HepG2 (cell line): ENCODE data around the gene ALG14. TPM values are rescaled to one million over a fixed set of nuclear protein-coding genes. Genes with fewer than 3 reads are reported as not detected.

Experiments used
- ATAC-seq: fragments of 200-7000 bp; cut with Tn5 transposase; 3 replicates; pipeline ENCODE4 v1.9.1; 2020; ENCODE audit warnings: mild to moderate bottlenecking, moderate library complexity
- BruUV-seq: library from RNA; stranded (reverse); fragments of 400-500 nt; replicated peaks from 2 replicates; lab custom pipeline; 2021; lab: Mats Ljungman, UMichigan
- CTCF ChIA-PET: fragments of 300-600 bp; formaldehyde crosslinking; extraction: SDS; loops from one replicate; lab custom pipeline; 2021; ENCODE audit warnings: low total read pairs, inconsistent platforms, low intra/inter-chr PET ratio; lab: Yijun Ruan, JAX
- POLR2A ChIA-PET: fragments of 350-600 bp; sonication (Branson Sonifier 250); formaldehyde crosslinking; loops from one replicate; lab custom pipeline; 2020; ENCODE audit warnings: antibody characterized with exemption, inconsistent platforms; lab: Yijun Ruan, JAX
- DNase-seq: peaks from one replicate; pipeline ENCODE4 v3.0.0-alpha.2; 2015; ENCODE audit warnings: low spot score
- FAIRE-seq: peaks from 3 replicates; lab custom pipeline; 2011; peaks lifted over from hg19 to GRCh38; lab: Jason Lieb, UNC
- H2AFZ ChIP-seq: one replicate; pipeline ENCODE4 v1.6.1; 2011; ENCODE audit warnings: low read length, inconsistent platforms
- H3K27ac ChIP-seq: fragments of 300-600 bp; 3 replicates; pipeline ENCODE4 v1.8.0; 2011; ENCODE audit warnings: mixed run types, mild to moderate bottlenecking, mixed read lengths, low read length, inconsistent platforms; ENCODE audit not compliant: insufficient read depth; ENCODE audit errors: extremely low read length
- H3K27me3 ChIP-seq, 2 experiments: fragments of 200-600 bp in 1 of 2; 2 replicates in 1 of 2; 3 replicates in 1 of 2; pipeline versions ENCODE4 v1.6.0 to v1.8.0; 2011; ENCODE audit warnings: low read length in 2 of 2, mild to moderate bottlenecking in 2 of 2, moderate library complexity in 2 of 2, inconsistent platforms in 1 of 2; ENCODE audit not compliant: insufficient read depth in 2 of 2, control insufficient read depth in 1 of 2
- H3K36me3 ChIP-seq, 2 experiments: fragments of 200-600 bp in 1 of 2; replicated peaks in 1 of 2; 2 replicates in 1 of 2; 3 replicates in 1 of 2; pipeline versions ENCODE4 v1.5.1 to v1.8.0; 2011; ENCODE audit warnings: low read length in 2 of 2, inconsistent platforms in 1 of 2; ENCODE audit not compliant: insufficient read depth in 2 of 2, control insufficient read depth in 1 of 2
- H3K4me1 ChIP-seq: 2 replicates; pipeline ENCODE4 v1.5.1; 2012; ENCODE audit warnings: low read length, inconsistent platforms; ENCODE audit not compliant: insufficient read depth
- H3K4me2 ChIP-seq: 2 replicates; pipeline ENCODE4 v1.6.0; 2011; ENCODE audit warnings: low read depth, low read length, inconsistent platforms
- H3K4me3 ChIP-seq, 3 experiments: fragments of 200-600 bp in 1 of 3; sonication (generic), shearing (Covaris generic) in 1 of 3; replicated peaks in 1 of 3; 2 replicates each; pipeline ENCODE4 v1.5.1; 2011 to 2016; ENCODE audit warnings: low read length in 3 of 3, inconsistent platforms in 2 of 3, low read depth in 2 of 3, mild to moderate bottlenecking in 2 of 3, control low read depth in 1 of 3, mixed read lengths in 1 of 3; ENCODE audit not compliant: insufficient read depth in 1 of 3
- H3K79me2 ChIP-seq: one replicate; pipeline ENCODE4 v1.6.1; 2011; ENCODE audit warnings: low read length, inconsistent platforms; ENCODE audit not compliant: insufficient read depth
- H3K9ac ChIP-seq: 2 replicates; pipeline ENCODE4 v1.6.0; 2011; ENCODE audit warnings: mild to moderate bottlenecking, low read depth, low read length, inconsistent platforms; ENCODE audit not compliant: insufficient read depth
- H3K9me3 ChIP-seq: 2 replicates; pipeline ENCODE4 v1.5.1; 2012; ENCODE audit warnings: mild to moderate bottlenecking, low read length
- H4K20me1 ChIP-seq: 2 replicates; pipeline ENCODE4 v1.6.0; 2011; ENCODE audit warnings: inconsistent platforms, mild to moderate bottlenecking, low read length, moderate library complexity; ENCODE audit not compliant: insufficient read depth
- E2F5 ChIP-seq: sonication (generic); formaldehyde crosslinking; conservative IDR thresholded peaks from 2 replicates; pipeline ENCODE4 v1.4.0; 2020; ENCODE audit warnings: missing genetic modification reagents
- REPIN1 ChIP-seq: sonication (generic); formaldehyde crosslinking; IDR thresholded peaks from 2 replicates; pipeline ENCODE4 v1.8.0; 2022; ENCODE audit warnings: missing genetic modification reagents, low read depth, mild to moderate bottlenecking, borderline replicate concordance
- REXO4 ChIP-seq: sonication (generic); formaldehyde crosslinking; IDR thresholded peaks from 2 replicates; pipeline ENCODE4 v1.8.0; 2022; ENCODE audit warnings: missing genetic modification reagents, mild to moderate bottlenecking, borderline replicate concordance
- TOE1 ChIP-seq: sonication (generic); formaldehyde crosslinking; IDR thresholded peaks from 2 replicates; pipeline ENCODE4 v1.4.0; 2020; ENCODE audit warnings: mild to moderate bottlenecking, missing genetic modification reagents
- ZSCAN29 ChIP-seq: sonication (generic); formaldehyde crosslinking; conservative IDR thresholded peaks from 2 replicates; pipeline ENCODE4 v1.4.0; 2020; ENCODE audit warnings: mild to moderate bottlenecking, missing genetic modification reagents
- in situ Hi-C: cut with HindIII; loops from 2 replicates; pipeline ENCODE4 v1.10.0; 2017; ENCODE audit warnings: low pct_unique_long_range_greater_than_20kb; ENCODE audit not compliant: extremely low pct_ligation_motif_present
- intact Hi-C: fragments of 100-400 bp; cut with micrococcal nuclease; formaldehyde crosslinking; loops from one replicate; pipeline ENCODE4 v1.10.0; 2022; ENCODE audit not compliant: unreplicated experiment
- polyA plus RNA-seq, 8 experiments: library from polyadenylated mRNA; depleted of rRNA in 3 of 8; stranded (reverse) in 7 of 8; unstranded in 1 of 8; fragments of >200 nt; fragmentation: Illumina TruSeq in 4 of 8; extraction: Trizol in 4 of 8; gene quantifications; 2 replicates each; pipeline versions ENCODE4 v1.2.1 to v1.2.3, GENCODE V29; 2011 to 2016; ENCODE audit warnings: low read depth in 4 of 8, missing spikeins in 1 of 8, mixed read lengths in 1 of 8; ENCODE audit not compliant: insufficient read depth in 1 of 8
- total RNA-seq, 5 experiments: library from RNA; depleted of rRNA; stranded (reverse); fragments of >200 nt; fragmentation: Illumina TruSeq; extraction: Trizol; gene quantifications; 2 replicates each; pipeline ENCODE4 v1.2.3, GENCODE V29; 2016; ENCODE audit warnings: low read depth in 1 of 5
- TF ChIP-seq, protein P1 (sequence below): sonication (generic); formaldehyde crosslinking; conservative IDR thresholded peaks from 2 replicates; pipeline ENCODE4 v1.4.0; 2020; ENCODE audit warnings: missing genetic modification reagents
- TF ChIP-seq, protein P2 (sequence below): sonication (generic); formaldehyde crosslinking; IDR thresholded peaks from 2 replicates; pipeline ENCODE4 v1.4.0; 2020; ENCODE audit warnings: missing genetic modification reagents

Gene ALG14
- total and polyA plus RNA-seq, 2 of the 13 experiments (the other 11 are each of a cell fraction or from before 2014, with no cell fraction given): 4.5 to 12.7 TPM

GRCh38 chr1:95010158-95010557, 62.6 kb downstream of the ALG14 start:
- Histone ChIP-seq H3K79me2 (no peaks in the 10 kb centered on the region), H3K4me2 (no peak overlapping the region), H3K4me1 (peaks cover 23% of the 10 kb centered on the region), H3K9me3 (no peaks in the 10 kb centered on the region), H3K4me3 (no peak overlapping the region), H3K9ac (no peak overlapping the region), H2AFZ (no peak overlapping the region), H3K36me3 (0 out of 5 replicates have a peak, but pooled peaks cover 0 to 1% of the 10 kb centered on the region in 2 experiments), H3K27me3 (no peaks in the 10 kb centered on the region), H4K20me1 (no peaks in the 10 kb centered on the region), H3K27ac (no peak overlapping the region)
- CTCF ChIA-PET: no interaction called here
- BruUV-seq: no TSS peak
- intact Hi-C loops (no loop called here), in situ Hi-C loops (no loop called here)
- DNase-seq (no peak), FAIRE-seq (no peak), ATAC-seq (no peak)
- POLR2A ChIA-PET: no interaction called here
- TF ChIP-seq, protein P1, sequence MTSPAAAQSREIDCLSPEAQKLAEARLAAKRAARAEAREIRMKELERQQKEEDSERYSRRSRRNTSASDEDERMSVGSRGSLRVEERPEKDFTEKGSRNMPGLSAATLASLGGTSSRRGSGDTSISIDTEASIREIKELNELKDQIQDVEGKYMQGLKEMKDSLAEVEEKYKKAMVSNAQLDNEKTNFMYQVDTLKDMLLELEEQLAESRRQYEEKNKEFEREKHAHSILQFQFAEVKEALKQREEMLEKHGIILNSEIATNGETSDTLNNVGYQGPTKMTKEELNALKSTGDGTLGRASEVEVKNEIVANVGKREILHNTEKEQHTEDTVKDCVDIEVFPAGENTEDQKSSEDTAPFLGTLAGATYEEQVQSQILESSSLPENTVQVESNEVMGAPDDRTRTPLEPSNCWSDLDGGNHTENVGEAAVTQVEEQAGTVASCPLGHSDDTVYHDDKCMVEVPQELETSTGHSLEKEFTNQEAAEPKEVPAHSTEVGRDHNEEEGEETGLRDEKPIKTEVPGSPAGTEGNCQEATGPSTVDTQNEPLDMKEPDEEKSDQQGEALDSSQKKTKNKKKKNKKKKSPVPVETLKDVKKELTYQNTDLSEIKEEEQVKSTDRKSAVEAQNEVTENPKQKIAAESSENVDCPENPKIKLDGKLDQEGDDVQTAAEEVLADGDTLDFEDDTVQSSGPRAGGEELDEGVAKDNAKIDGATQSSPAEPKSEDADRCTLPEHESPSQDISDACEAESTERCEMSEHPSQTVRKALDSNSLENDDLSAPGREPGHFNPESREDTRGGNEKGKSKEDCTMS (CRISPR knock-in tag): no peak

- ATAC-seq (no peak), FAIRE-seq (no peak), DNase-seq (no peak)
- no peaks in the 10 kb centered on the region for H4K20me1 ChIP-seq
- H3K9ac ChIP-seq: no peak overlapping the region
- in situ Hi-C loops: no loop called here
- H3K27me3 ChIP-seq: no peaks in the 10 kb centered on the region
- peaks cover 15% of the 10 kb centered on the region for H3K4me1 ChIP-seq
- no peaks in the 10 kb centered on the region for H3K9me3 ChIP-seq
- no peaks in the 10 kb centered on the region for H3K79me2 ChIP-seq
- no TSS peak for BruUV-seq
- H2AFZ ChIP-seq: no peak overlapping the region
- intact Hi-C loops: no loop called here
- H3K4me2 ChIP-seq: no peak overlapping the region
- H3K27ac ChIP-seq: no peak overlapping the region
- ChIA-PET CTCF (no interaction called here), POLR2A (no interaction called here)
- H3K4me3 ChIP-seq: no peak overlapping the region
- H3K36me3 ChIP-seq: 0 out of 5 replicates have a peak, but pooled peaks cover 0 to 1% of the 10 kb centered on the region in 2 experiments
- TF ChIP-seq E2F5 (CRISPR knock-in tag): no peak
- TF ChIP-seq, protein P2, sequence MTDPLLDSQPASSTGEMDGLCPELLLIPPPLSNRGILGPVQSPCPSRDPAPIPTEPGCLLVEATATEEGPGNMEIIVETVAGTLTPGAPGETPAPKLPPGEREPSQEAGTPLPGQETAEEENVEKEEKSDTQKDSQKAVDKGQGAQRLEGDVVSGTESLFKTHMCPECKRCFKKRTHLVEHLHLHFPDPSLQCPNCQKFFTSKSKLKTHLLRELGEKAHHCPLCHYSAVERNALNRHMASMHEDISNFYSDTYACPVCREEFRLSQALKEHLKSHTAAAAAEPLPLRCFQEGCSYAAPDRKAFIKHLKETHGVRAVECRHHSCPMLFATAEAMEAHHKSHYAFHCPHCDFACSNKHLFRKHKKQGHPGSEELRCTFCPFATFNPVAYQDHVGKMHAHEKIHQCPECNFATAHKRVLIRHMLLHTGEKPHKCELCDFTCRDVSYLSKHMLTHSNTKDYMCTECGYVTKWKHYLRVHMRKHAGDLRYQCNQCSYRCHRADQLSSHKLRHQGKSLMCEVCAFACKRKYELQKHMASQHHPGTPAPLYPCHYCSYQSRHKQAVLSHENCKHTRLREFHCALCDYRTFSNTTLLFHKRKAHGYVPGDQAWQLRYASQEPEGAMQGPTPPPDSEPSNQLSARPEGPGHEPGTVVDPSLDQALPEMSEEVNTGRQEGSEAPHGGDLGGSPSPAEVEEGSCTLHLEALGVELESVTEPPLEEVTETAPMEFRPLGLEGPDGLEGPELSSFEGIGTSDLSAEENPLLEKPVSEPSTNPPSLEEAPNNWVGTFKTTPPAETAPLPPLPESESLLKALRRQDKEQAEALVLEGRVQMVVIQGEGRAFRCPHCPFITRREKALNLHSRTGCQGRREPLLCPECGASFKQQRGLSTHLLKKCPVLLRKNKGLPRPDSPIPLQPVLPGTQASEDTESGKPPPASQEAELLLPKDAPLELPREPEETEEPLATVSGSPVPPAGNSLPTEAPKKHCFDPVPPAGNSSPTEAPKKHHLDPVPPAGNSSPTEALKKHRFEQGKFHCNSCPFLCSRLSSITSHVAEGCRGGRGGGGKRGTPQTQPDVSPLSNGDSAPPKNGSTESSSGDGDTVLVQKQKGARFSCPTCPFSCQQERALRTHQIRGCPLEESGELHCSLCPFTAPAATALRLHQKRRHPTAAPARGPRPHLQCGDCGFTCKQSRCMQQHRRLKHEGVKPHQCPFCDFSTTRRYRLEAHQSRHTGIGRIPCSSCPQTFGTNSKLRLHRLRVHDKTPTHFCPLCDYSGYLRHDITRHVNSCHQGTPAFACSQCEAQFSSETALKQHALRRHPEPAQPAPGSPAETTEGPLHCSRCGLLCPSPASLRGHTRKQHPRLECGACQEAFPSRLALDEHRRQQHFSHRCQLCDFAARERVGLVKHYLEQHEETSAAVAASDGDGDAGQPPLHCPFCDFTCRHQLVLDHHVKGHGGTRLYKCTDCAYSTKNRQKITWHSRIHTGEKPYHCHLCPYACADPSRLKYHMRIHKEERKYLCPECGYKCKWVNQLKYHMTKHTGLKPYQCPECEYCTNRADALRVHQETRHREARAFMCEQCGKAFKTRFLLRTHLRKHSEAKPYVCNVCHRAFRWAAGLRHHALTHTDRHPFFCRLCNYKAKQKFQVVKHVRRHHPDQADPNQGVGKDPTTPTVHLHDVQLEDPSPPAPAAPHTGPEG (CRISPR knock-in tag): no peak
- TF ChIP-seq REPIN1: no peak
- no peak for TF ChIP-seq TOE1 (CRISPR knock-in tag)
- TF ChIP-seq REXO4 (CRISPR knock-in tag): no peak
- no peak for TF ChIP-seq ZSCAN29 (CRISPR knock-in tag)
Observed at GRCh38 chr1:95007687-95008086, 65.1 kb downstream of the ALG14 start.
